ENCODE data around the gene LPP.

LPP gene

DNA sequence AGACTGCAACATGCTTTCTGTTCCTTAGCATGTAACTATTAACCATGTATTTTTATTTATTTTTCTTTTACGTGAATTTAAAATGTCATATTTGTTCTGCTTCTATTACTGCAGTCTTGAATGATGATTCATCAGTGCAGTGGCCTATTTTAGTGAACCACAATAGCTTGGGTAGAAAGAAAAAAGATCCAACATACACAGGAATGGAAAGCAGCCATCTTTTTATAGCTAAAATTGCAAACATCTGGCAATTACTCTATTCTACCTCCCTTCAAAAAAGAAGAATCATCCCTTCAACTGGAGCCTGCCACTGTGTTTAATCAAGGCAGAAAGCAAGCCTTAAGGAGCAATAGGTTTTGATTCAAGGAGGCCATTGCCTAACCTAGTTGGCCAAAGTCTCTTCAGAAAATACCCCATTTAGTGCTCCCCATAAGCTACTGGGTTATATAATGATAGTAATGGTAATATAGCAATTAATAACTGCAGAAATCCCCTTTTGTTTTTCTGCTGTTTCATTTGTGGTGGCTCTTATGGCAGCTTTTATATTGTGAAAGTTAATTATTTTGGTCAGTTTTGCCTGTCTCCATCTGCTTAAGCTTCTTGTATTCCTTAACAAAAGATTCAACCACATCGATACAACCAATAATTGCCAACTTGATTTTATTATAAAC is 267.3 kb downstream of the LPP start:
- TF ChIP-seq POLR2AphosphoS5 (IDR thresholded peaks at IDR 0.05; ENCODE audit: low read depth, low read length) (no peak), TAF1 (IDR thresholded peaks at IDR 0.05; ENCODE audit: borderline replicate concordance, insufficient read depth, low read length) (no peak), SIN3A (IDR thresholded peaks at IDR 0.05; ENCODE audit: borderline replicate concordance, insufficient read depth, low read length) (no peak), FOXP2 (optimal IDR thresholded peaks at IDR 0.05; ENCODE audit: borderline replicate concordance, extremely low read depth, extremely low read length, insufficient read depth) (no peak), REST (IDR thresholded peaks at IDR 0.05; ENCODE audit: insufficient read depth in 1 of 2, low read depth in 2 of 2, low read length in 2 of 2) (no peak)

DNA sequence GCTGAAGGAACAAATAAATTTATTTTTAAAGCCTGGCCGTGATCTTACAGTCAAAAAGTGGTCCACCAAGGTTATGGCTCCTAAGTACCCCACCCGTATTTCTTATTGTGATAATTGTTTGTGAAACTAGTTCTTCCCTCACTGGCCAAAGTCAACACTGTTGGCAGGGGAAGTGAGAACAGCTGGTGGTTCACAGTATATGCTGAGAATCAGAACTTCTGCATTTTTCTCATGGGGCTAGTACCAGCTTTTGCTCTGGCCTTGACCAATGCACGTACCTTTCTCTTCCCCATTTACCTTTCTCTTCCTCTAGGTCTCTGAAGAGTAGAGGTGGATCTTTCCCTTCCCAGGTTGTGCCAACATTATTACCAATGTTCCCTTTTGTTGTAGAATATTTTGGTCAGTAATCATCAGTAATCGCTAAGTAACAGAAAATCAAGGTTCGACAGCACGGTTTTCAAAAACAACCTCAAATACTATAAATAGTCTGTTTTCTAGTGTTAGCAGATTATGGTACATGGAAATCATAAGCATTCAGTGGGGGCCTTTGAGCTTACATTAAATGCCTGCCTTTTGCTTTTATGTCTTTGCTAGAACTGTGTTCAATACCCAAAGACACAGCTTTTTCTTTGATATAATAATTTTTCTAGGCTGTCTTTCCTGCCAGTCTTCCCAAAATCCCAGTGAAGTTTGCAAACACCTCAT is 268.0 kb downstream of the LPP start:
- no peak for TF ChIP-seq TAF1 (IDR thresholded peaks at IDR 0.05; ENCODE audit: borderline replicate concordance, insufficient read depth, low read length)
- TF ChIP-seq SIN3A (IDR thresholded peaks at IDR 0.05; ENCODE audit: borderline replicate concordance, insufficient read depth, low read length): no peak
- no peak for TF ChIP-seq POLR2AphosphoS5 (IDR thresholded peaks at IDR 0.05; ENCODE audit: low read depth, low read length)
- no peak for TF ChIP-seq REST (IDR thresholded peaks at IDR 0.05; ENCODE audit: insufficient read depth in 1 of 2, low read depth in 2 of 2, low read length in 2 of 2)

DNA sequence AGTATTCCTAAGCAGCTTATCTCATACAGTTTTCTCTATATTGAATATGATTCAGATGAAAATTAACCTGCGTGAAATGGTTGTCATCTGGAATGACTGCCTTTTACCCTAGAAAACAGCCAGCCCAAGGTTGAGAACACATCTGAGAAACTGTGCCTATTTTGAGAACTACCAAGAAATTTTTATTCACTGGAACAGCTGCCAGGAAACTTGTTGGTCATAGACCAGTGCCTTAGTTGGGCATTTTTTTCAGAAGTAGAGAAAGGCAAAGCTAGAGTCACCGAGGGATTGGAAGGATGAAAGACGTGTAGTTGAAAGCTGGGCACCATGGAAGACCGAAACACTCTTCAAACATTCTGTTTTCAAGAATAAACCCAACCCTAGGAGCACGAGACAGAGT is 277.1 kb downstream of the LPP start:
- TF ChIP-seq SIN3A (IDR thresholded peaks at IDR 0.05; ENCODE audit: borderline replicate concordance, insufficient read depth, low read length) (no peak), FOXP2 (optimal IDR thresholded peaks at IDR 0.05; ENCODE audit: borderline replicate concordance, extremely low read depth, extremely low read length, insufficient read depth) (no peak), TAF1 (IDR thresholded peaks at IDR 0.05; ENCODE audit: borderline replicate concordance, insufficient read depth, low read length) (no peak), REST (IDR thresholded peaks at IDR 0.05; ENCODE audit: insufficient read depth in 1 of 2, low read depth in 2 of 2, low read length in 2 of 2) (no peak), POLR2AphosphoS5 (IDR thresholded peaks at IDR 0.05; ENCODE audit: low read depth, low read length) (no peak)

DNA sequence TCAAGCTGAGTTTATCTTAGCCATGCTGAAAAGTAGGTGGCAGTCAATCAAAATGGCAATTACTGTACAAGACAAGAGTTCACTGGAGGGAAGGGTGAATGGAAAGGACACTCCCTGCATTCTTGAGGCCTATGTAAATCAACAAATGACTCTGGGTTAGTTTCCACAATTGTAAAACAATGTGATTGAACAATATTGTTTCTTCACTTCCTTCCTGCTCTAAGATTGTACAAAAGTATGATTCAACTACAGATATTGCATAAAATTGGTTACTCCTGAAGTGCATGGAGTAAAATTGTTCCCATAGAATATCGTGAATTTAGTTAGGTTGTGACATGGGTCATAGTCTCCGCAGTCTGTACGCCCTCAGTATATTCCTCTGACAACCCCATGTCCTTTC is 277.6 kb downstream of the LPP start:
- TF ChIP-seq SIN3A (IDR thresholded peaks at IDR 0.05; ENCODE audit: borderline replicate concordance, insufficient read depth, low read length) (no peak), POLR2AphosphoS5 (IDR thresholded peaks at IDR 0.05; ENCODE audit: low read depth, low read length) (no peak), REST (IDR thresholded peaks at IDR 0.05; ENCODE audit: insufficient read depth in 1 of 2, low read depth in 2 of 2, low read length in 2 of 2) (no peak)
